Neural cell (in vitro differentiated cells): ENCODE results near the gene SRPX2. TPM values are rescaled to one million over a fixed set of nuclear protein-coding genes. Genes with fewer than 3 reads are reported as not detected.

Experiments used
- H2AFZ ChIP-seq: fragments of 200-600, 300-800 bp; sonication (generic), shearing (Covaris generic); 2 replicates; pipeline ENCODE4 v1.6.0; 2014; ENCODE audit warnings: low read depth, mild to moderate bottlenecking, antibody characterized with exemption, low read length, moderate library complexity
- H3F3A ChIP-seq: fragments of 200-600 bp; shearing (Covaris generic); 2 replicates; pipeline ENCODE4 v1.6.1; 2016; ENCODE audit warnings: mild to moderate bottlenecking, moderate library complexity, mixed read lengths, antibody characterized with exemption, low read length; ENCODE audit not compliant: insufficient read depth, poor library complexity, severe bottlenecking
- H3K27ac ChIP-seq: fragments of 200-600, 300-800 bp; sonication (generic), shearing (Covaris generic); 2 replicates; pipeline ENCODE4 v1.5.1; 2014; ENCODE audit warnings: mild to moderate bottlenecking, low read length, moderate library complexity
- H3K27me3 ChIP-seq: fragments of 300-800, 200-600 bp; sonication (generic), shearing (Covaris generic); 2 replicates; pipeline ENCODE4 v1.6.0; 2014; ENCODE audit warnings: mild to moderate bottlenecking, low read depth, low read length, moderate library complexity; ENCODE audit not compliant: insufficient read depth
- H3K36me3 ChIP-seq: fragments of 300-800, 200-600 bp; sonication (generic), shearing (Covaris generic); 2 replicates; pipeline ENCODE4 v1.5.1; 2014; ENCODE audit warnings: mild to moderate bottlenecking, antibody characterized with exemption, low read length, moderate library complexity; ENCODE audit not compliant: insufficient read depth
- H3K4me2 ChIP-seq: fragments of 300-800, 200-600 bp; sonication (generic), shearing (Covaris generic); 2 replicates; pipeline ENCODE4 v1.6.0; 2014; ENCODE audit warnings: mild to moderate bottlenecking, low read length
- H3K4me3 ChIP-seq: fragments of 300-800, 200-600 bp; sonication (generic), shearing (Covaris generic); 2 replicates; pipeline ENCODE4 v1.5.1; 2014; ENCODE audit warnings: mild to moderate bottlenecking, low read length, moderate library complexity
- H3K79me2 ChIP-seq: fragments of 200-600 bp; shearing (Covaris generic); replicated peaks from 2 replicates; pipeline ENCODE4 v1.6.0; 2014; ENCODE audit warnings: mild to moderate bottlenecking, low read length, moderate library complexity; ENCODE audit not compliant: insufficient read depth
- H3K9ac ChIP-seq: fragments of 300-800, 200-600 bp; sonication (generic), shearing (Covaris generic); 2 replicates; pipeline ENCODE4 v1.6.1; 2016; ENCODE audit warnings: mild to moderate bottlenecking, low read length, mixed read lengths
- H3K9me2 ChIP-seq: fragments of 200-600 bp; shearing (Covaris generic); 2 replicates; pipeline ENCODE4 v1.6.1; 2016; ENCODE audit warnings: mild to moderate bottlenecking, low read length, mixed read lengths; ENCODE audit not compliant: insufficient read depth
- H3K9me3 ChIP-seq: fragments of 200-600, 300-800 bp; sonication (generic), shearing (Covaris generic); 2 replicates; pipeline ENCODE4 v1.6.1; 2016; ENCODE audit warnings: mild to moderate bottlenecking, mixed run types, low read length, moderate library complexity, mixed read lengths
- H4K20me1 ChIP-seq: fragments of 200-600 bp; shearing (Covaris generic); 2 replicates; pipeline ENCODE4 v1.6.1; 2016; ENCODE audit warnings: mild to moderate bottlenecking, mixed run types; ENCODE audit not compliant: insufficient read depth
- EP300 ChIP-seq: fragments of 450-650 bp; conservative IDR thresholded peaks from 2 replicates; pipeline ENCODE4 v1.6.1; 2014; ENCODE audit warnings: antibody characterized with exemption, mild to moderate bottlenecking, moderate library complexity; ENCODE audit not compliant: poor library complexity, severe bottlenecking
- EZH2 ChIP-seq: fragments of 200-600, 300-800 bp; shearing (Covaris generic), sonication (generic); IDR thresholded peaks from 2 replicates; pipeline ENCODE4 v1.6.1; 2014; ENCODE audit warnings: antibody characterized with exemption, low read length, borderline replicate concordance, mild to moderate bottlenecking; ENCODE audit not compliant: insufficient read depth, poor library complexity, severe bottlenecking
- MXI1 ChIP-seq: fragments of 450-650 bp; conservative IDR thresholded peaks from 2 replicates; pipeline ENCODE4 v1.6.1; 2014; ENCODE audit warnings: antibody characterized with exemption, mild to moderate bottlenecking; ENCODE audit not compliant: poor library complexity, severe bottlenecking
- RAD21 ChIP-seq: fragments of 450-650 bp; conservative IDR thresholded peaks from 2 replicates; pipeline ENCODE4 v1.6.1; 2014; ENCODE audit warnings: antibody characterized with exemption, mild to moderate bottlenecking, moderate library complexity
- SMC3 ChIP-seq: fragments of 450-650 bp; conservative IDR thresholded peaks from 2 replicates; pipeline ENCODE4 v1.6.1; 2014; ENCODE audit warnings: antibody characterized with exemption, mild to moderate bottlenecking, moderate library complexity; ENCODE audit not compliant: poor library complexity
- TAF1 ChIP-seq: IDR thresholded peaks from 2 replicates; pipeline ENCODE4 v1.6.1; 2012; ENCODE audit warnings: low read depth
- polyA plus RNA-seq: library from polyadenylated mRNA; depleted of rRNA; stranded (reverse); fragments of >200 nt; gene quantifications from 2 replicates; pipeline ENCODE4 v1.2.3, GENCODE V29; 2014
- TF ChIP-seq, protein P1 (sequence below): IDR thresholded peaks from 2 replicates; pipeline ENCODE4 v1.6.1; 2012; ENCODE audit warnings: borderline replicate concordance
- TF ChIP-seq, protein P2 (sequence below): fragments of 450-650 bp; IDR thresholded peaks from 2 replicates; pipeline ENCODE4 v1.5.1; 2014; ENCODE audit warnings: antibody characterized with exemption, mild to moderate bottlenecking, moderate library complexity; ENCODE audit not compliant: poor library complexity, severe bottlenecking

The SRPX2 gene
- polyA plus RNA-seq, 1 donor from 2014 or later, result 0.59 TPM

DNA sequence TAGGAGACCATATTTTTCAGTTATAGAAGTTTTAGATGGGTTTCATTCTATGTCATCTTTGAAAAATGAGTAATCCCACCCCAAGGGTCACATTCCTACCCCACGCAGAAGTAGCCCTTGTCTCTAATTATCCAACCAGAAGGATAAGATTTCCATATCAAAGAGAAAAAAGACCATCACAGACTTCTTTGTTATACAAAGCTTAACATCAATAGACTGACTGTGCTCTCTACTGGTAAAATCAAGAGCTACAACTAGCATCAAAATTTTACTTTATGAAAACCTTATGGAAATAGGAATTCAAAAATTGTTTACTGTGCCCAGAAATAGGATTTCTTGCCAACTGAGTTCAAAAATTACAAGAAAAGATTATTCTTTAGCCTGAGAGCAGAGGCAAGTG is 34.4 kb upstream of the SRPX2 start:
- no peaks in the 10 kb centered on the region for H4K20me1 ChIP-seq
- H3F3A ChIP-seq, result no peaks in the 10 kb centered on the region
- no peak overlapping the region for H3K4me2 ChIP-seq
- H3K36me3 ChIP-seq, result no peaks in the 10 kb centered on the region
- no peak overlapping the region for H3K27ac ChIP-seq
- no peaks in the 10 kb centered on the region for H3K9me3 ChIP-seq
- no peak overlapping the region for H2AFZ ChIP-seq
- no peak overlapping the region for H3K9ac ChIP-seq
- H3K27me3 ChIP-seq, result no peaks in the 10 kb centered on the region
- H3K9me2 ChIP-seq, result no peaks in the 10 kb centered on the region
- peak; percentile 20 for TF ChIP-seq SMC3
- TF ChIP-seq RAD21, result peak; percentile 43
- no peak for TF ChIP-seq TAF1
- TF ChIP-seq EZH2, result no peak
- H3K79me2 ChIP-seq, result no peaks in the 10 kb centered on the region
- no peak overlapping the region for H3K4me3 ChIP-seq

DNA sequence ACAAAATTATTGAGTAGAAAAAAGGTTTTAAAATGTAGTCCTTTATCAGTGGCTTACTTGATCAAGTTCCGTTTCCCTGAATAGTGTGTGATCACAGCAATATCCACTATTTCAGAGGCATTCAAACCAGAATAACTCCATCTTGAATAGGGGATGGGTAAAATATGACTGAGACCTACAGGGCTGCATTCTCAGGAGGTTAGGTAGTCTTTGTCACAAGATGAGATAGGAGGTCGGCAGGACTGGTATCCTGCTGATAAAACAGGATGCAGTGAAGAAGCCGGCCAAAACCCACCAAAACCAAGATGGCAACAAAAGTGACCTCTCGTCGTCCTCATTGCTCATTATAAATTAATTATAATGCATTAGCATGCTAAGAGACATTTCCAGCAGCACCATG is 32.0 kb upstream of the SRPX2 start:
- Histone ChIP-seq H3F3A (no peaks in the 10 kb centered on the region), H3K9me2 (no peaks in the 10 kb centered on the region), H3K9me3 (no peaks in the 10 kb centered on the region), H3K4me2 (no peak overlapping the region), H3K27ac (no peak overlapping the region), H3K4me3 (no peak overlapping the region), H3K9ac (no peak overlapping the region), H3K79me2 (no peaks in the 10 kb centered on the region), H3K36me3 (no peaks in the 10 kb centered on the region), H4K20me1 (no peaks in the 10 kb centered on the region), H2AFZ (no peak overlapping the region), H3K27me3 (no peaks in the 10 kb centered on the region)
- TF ChIP-seq RAD21 (no peak), SMC3 (no peak), MXI1 (no peak), EP300 (no peak), EZH2 (no peak), TAF1 (no peak)
- TF ChIP-seq, protein P1, sequence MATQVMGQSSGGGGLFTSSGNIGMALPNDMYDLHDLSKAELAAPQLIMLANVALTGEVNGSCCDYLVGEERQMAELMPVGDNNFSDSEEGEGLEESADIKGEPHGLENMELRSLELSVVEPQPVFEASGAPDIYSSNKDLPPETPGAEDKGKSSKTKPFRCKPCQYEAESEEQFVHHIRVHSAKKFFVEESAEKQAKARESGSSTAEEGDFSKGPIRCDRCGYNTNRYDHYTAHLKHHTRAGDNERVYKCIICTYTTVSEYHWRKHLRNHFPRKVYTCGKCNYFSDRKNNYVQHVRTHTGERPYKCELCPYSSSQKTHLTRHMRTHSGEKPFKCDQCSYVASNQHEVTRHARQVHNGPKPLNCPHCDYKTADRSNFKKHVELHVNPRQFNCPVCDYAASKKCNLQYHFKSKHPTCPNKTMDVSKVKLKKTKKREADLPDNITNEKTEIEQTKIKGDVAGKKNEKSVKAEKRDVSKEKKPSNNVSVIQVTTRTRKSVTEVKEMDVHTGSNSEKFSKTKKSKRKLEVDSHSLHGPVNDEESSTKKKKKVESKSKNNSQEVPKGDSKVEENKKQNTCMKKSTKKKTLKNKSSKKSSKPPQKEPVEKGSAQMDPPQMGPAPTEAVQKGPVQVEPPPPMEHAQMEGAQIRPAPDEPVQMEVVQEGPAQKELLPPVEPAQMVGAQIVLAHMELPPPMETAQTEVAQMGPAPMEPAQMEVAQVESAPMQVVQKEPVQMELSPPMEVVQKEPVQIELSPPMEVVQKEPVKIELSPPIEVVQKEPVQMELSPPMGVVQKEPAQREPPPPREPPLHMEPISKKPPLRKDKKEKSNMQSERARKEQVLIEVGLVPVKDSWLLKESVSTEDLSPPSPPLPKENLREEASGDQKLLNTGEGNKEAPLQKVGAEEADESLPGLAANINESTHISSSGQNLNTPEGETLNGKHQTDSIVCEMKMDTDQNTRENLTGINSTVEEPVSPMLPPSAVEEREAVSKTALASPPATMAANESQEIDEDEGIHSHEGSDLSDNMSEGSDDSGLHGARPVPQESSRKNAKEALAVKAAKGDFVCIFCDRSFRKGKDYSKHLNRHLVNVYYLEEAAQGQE, result no peak
- TF ChIP-seq, protein P2, sequence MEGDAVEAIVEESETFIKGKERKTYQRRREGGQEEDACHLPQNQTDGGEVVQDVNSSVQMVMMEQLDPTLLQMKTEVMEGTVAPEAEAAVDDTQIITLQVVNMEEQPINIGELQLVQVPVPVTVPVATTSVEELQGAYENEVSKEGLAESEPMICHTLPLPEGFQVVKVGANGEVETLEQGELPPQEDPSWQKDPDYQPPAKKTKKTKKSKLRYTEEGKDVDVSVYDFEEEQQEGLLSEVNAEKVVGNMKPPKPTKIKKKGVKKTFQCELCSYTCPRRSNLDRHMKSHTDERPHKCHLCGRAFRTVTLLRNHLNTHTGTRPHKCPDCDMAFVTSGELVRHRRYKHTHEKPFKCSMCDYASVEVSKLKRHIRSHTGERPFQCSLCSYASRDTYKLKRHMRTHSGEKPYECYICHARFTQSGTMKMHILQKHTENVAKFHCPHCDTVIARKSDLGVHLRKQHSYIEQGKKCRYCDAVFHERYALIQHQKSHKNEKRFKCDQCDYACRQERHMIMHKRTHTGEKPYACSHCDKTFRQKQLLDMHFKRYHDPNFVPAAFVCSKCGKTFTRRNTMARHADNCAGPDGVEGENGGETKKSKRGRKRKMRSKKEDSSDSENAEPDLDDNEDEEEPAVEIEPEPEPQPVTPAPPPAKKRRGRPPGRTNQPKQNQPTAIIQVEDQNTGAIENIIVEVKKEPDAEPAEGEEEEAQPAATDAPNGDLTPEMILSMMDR, result no peak

DNA sequence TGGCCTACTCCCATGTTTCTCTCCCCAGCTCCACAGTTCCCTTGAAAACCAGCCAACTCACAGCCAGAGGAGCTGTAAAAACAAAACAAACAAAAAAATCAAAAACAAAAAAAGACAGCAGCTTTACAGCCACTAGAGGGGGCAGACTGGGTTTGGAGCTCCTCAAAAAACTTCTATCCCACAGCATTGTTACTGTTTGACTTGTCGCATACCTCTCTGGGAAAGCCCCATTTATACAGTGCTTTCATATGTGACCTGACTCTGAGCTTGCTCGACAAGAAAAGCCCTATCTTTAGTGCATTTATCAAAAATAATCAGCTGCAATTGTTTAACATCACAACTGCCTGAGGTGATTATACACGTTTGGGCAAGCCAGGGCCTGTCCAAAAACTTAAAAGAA is 29.0 kb upstream of the SRPX2 start:
- no peak overlapping the region for H2AFZ ChIP-seq

More for the DNA sequence above, 29.0 kb upstream of the SRPX2 start:
- Histone ChIP-seq H3K9me2 (no peaks in the 10 kb centered on the region), H3F3A (no peaks in the 10 kb centered on the region), H3K79me2 (no peaks in the 10 kb centered on the region), H4K20me1 (no peaks in the 10 kb centered on the region), H3K4me3 (no peak overlapping the region), H3K27me3 (no peaks in the 10 kb centered on the region), H3K4me2 (no peak overlapping the region), H3K9ac (no peak overlapping the region), H3K36me3 (no peaks in the 10 kb centered on the region), H3K27ac (no peak overlapping the region), H3K9me3 (no peaks in the 10 kb centered on the region)
- TF ChIP-seq, protein P1, result no peak
